ENCODE data around the gene DNAAF5.

DNAAF5 gene

GRCh38 chr7:714251-714671, 12.2 kb upstream of the DNAAF5 start:
- Histone ChIP-seq H3K4me1 (peaks cover 0 to 16% (median 8%) of the 10 kb centered on the region in 4 donors), H3K4me3 (no peak overlapping the region), H3K36me3 (no peaks in the 10 kb centered on the region), H3K9me3 (no peaks in the 10 kb centered on the region), H3K27ac (no peak overlapping the region), H3K27me3 (peaks cover 0 to 19% of the 10 kb centered on the region in 2 donors)
- no peak for DNase-seq
- TF ChIP-seq CTCF (IDR thresholded peaks at IDR 0.05) = no peak
- intact Hi-C loops (cut with DNase I; ENCODE audit: low total_unique reads) = no loop called here

- peak in 1 of 2 donors; percentile 17 for DNase-seq
- H3K4me3 ChIP-seq = no peak overlapping the region
- no peak for TF ChIP-seq CTCF (IDR thresholded peaks at IDR 0.05)
- intact Hi-C loops (cut with DNase I; ENCODE audit: low total_unique reads) = no loop called here
- no peak overlapping the region for H3K27ac ChIP-seq
- peaks cover 0 to 19% of the 10 kb centered on the region in 2 donors for H3K27me3 ChIP-seq
- no peaks in the 10 kb centered on the region for H3K9me3 ChIP-seq
- peaks cover 0 to 14% (median 8%) of the 10 kb centered on the region in 4 donors for H3K4me1 ChIP-seq
- no peaks in the 10 kb centered on the region for H3K36me3 ChIP-seq
Measured at GRCh38 chr7:716222-716621, 10.3 kb upstream of the DNAAF5 start.

GRCh38 chr7:716636-717035, 9.9 kb upstream of the DNAAF5 start:
- H3K36me3 ChIP-seq = no peaks in the 10 kb centered on the region
- H3K27ac ChIP-seq = no peak overlapping the region
- intact Hi-C loops (cut with DNase I; ENCODE audit: low total_unique reads) = no loop called here
- no peak overlapping the region for H3K4me3 ChIP-seq
- no peak for DNase-seq
- H3K9me3 ChIP-seq = no peaks in the 10 kb centered on the region
- peaks cover 0 to 10% (median 7%) of the 10 kb centered on the region in 4 donors for H3K4me1 ChIP-seq
- H3K27me3 ChIP-seq = peaks cover 0 to 15% of the 10 kb centered on the region in 2 donors
- no peak for TF ChIP-seq CTCF (IDR thresholded peaks at IDR 0.05)

GRCh38 chr7:721619-722248, 4.8 kb upstream of the DNAAF5 start:
- no peaks in the 10 kb centered on the region for H3K36me3 ChIP-seq
- H3K27me3 ChIP-seq = no peaks in the 10 kb centered on the region
- intact Hi-C loops (cut with DNase I; ENCODE audit: low total_unique reads) = no loop called here
- H3K27ac ChIP-seq = no peak overlapping the region
- H3K4me1 ChIP-seq = peaks cover 0 to 7% (median 7%) of the 10 kb centered on the region in 4 donors
- H3K9me3 ChIP-seq = no peaks in the 10 kb centered on the region
- no peak overlapping the region for H3K4me3 ChIP-seq
- TF ChIP-seq CTCF (IDR thresholded peaks at IDR 0.05) = no peak
- DNase-seq = no peak

GRCh38 chr7:723541-723940, 3.0 kb upstream of the DNAAF5 start:
- H3K36me3 ChIP-seq = no peaks in the 10 kb centered on the region
- no peaks in the 10 kb centered on the region for H3K9me3 ChIP-seq
- H3K27ac ChIP-seq = no peak overlapping the region
- H3K4me1 ChIP-seq = peaks cover 0 to 22% (median 17%) of the 10 kb centered on the region in 4 donors
- no peak for TF ChIP-seq CTCF (IDR thresholded peaks at IDR 0.05)
- H3K27me3 ChIP-seq = no peaks in the 10 kb centered on the region
- no peak overlapping the region for H3K4me3 ChIP-seq
- DNase-seq = no peak
- intact Hi-C loops (cut with DNase I; ENCODE audit: low total_unique reads) = no loop called here
